H9 (cell line): ENCODE results near the gene GSTO1. TPM values are rescaled to one million over a fixed set of nuclear protein-coding genes. Genes with fewer than 3 reads are reported as not detected.

Source experiments
- DNase-seq: peaks from one replicate; pipeline ENCODE4 v3.0.0-alpha.2; 2017
- H2AFZ ChIP-seq: one replicate; pipeline ENCODE4 v1.6.1; 2013; ENCODE audit warnings: mild to moderate bottlenecking, low read length, control low read depth, moderate library complexity
- H2AK5ac ChIP-seq: 2 replicates; pipeline ENCODE4 v1.6.1; 2013; ENCODE audit warnings: low read length, control low read depth, mixed read lengths; ENCODE audit not compliant: insufficient read length
- H2BK120ac ChIP-seq: one replicate; pipeline ENCODE4 v1.6.1; 2013; ENCODE audit warnings: low read depth, mild to moderate bottlenecking, low read length, control low read depth, inconsistent platforms; ENCODE audit not compliant: poor library complexity, severe bottlenecking
- H2BK12ac ChIP-seq: 2 replicates; pipeline ENCODE4 v1.6.1; 2013; ENCODE audit warnings: low read length, control low read depth, mixed read lengths, low read depth; ENCODE audit not compliant: insufficient read length
- H2BK15ac ChIP-seq: 2 replicates; pipeline ENCODE4 v1.6.1; 2013; ENCODE audit warnings: low read depth, low read length, control low read depth
- H2BK20ac ChIP-seq: one replicate; pipeline ENCODE4 v1.6.1; 2013; ENCODE audit warnings: low read depth, mild to moderate bottlenecking, low read length, control low read depth, inconsistent platforms; ENCODE audit not compliant: poor library complexity, severe bottlenecking
- H2BK5ac ChIP-seq: 2 replicates; pipeline ENCODE4 v1.6.1; 2013; ENCODE audit warnings: low read length, control low read depth, mixed read lengths; ENCODE audit not compliant: insufficient read length
- H3K14ac ChIP-seq: 2 replicates; pipeline ENCODE4 v1.6.1; 2013; ENCODE audit warnings: low read length, control low read depth; ENCODE audit not compliant: insufficient read depth
- H3K18ac ChIP-seq: 2 replicates; pipeline ENCODE4 v1.6.1; 2013; ENCODE audit warnings: low read depth, mild to moderate bottlenecking, mixed read lengths, low read length, control low read depth; ENCODE audit not compliant: insufficient read length
- H3K23ac ChIP-seq: 2 replicates; pipeline ENCODE4 v1.6.1; 2013; ENCODE audit warnings: low read length, control low read depth, mixed read lengths, low read depth; ENCODE audit not compliant: insufficient read length
- H3K23me2 ChIP-seq: 2 replicates; pipeline ENCODE4 v1.6.1; 2013; ENCODE audit warnings: low read depth, mild to moderate bottlenecking, mixed read lengths, low read length, control low read depth; ENCODE audit not compliant: insufficient read length, poor library complexity, severe bottlenecking
- H3K27ac ChIP-seq: 2 replicates; pipeline ENCODE4 v1.5.1; 2013; ENCODE audit warnings: low read length, control low read depth, mixed read lengths, low read depth; ENCODE audit not compliant: insufficient read length
- H3K27me3 ChIP-seq: 2 replicates; pipeline ENCODE4 v1.6.1; 2013; ENCODE audit warnings: low read length, control low read depth, inconsistent platforms; ENCODE audit not compliant: insufficient read depth
- H3K4ac ChIP-seq: 2 replicates; pipeline ENCODE4 v1.6.1; 2013; ENCODE audit warnings: low read depth, mild to moderate bottlenecking, control low read depth, inconsistent platforms, low read length, moderate library complexity
- H3K4me1 ChIP-seq: 2 replicates; pipeline ENCODE4 v1.6.1; 2013; ENCODE audit warnings: low read length, control low read depth, inconsistent platforms; ENCODE audit not compliant: insufficient read depth
- H3K4me2 ChIP-seq: 2 replicates; pipeline ENCODE4 v1.6.1; 2013; ENCODE audit warnings: low read length, control low read depth, mixed read lengths; ENCODE audit not compliant: insufficient read length, insufficient read depth
- H3K56ac ChIP-seq: 2 replicates; pipeline ENCODE4 v1.6.1; 2013; ENCODE audit warnings: low read depth, mild to moderate bottlenecking, mixed read lengths, low read length, control low read depth; ENCODE audit not compliant: insufficient read length
- H3K79me1 ChIP-seq: 2 replicates; pipeline ENCODE4 v1.6.1; 2013; ENCODE audit warnings: low read depth, mild to moderate bottlenecking, moderate library complexity, low read length, control low read depth, inconsistent platforms; ENCODE audit not compliant: insufficient read depth, poor library complexity, severe bottlenecking
- H3K79me2 ChIP-seq: 2 replicates; pipeline ENCODE4 v1.6.1; 2013; ENCODE audit warnings: low read length, control low read depth, inconsistent platforms; ENCODE audit not compliant: insufficient read depth
- H3K9ac ChIP-seq: 2 replicates; pipeline ENCODE4 v1.6.1; 2013; ENCODE audit warnings: low read length, control low read depth, mixed read lengths; ENCODE audit not compliant: insufficient read length; ENCODE audit errors: extremely low read depth
- H3K9me3 ChIP-seq: one replicate; pipeline ENCODE4 v1.6.1; 2013; ENCODE audit warnings: low read depth, low read length, inconsistent platforms; ENCODE audit not compliant: control insufficient read depth
- H3T11ph ChIP-seq: one replicate; pipeline ENCODE4 v1.6.1; 2013; ENCODE audit warnings: mild to moderate bottlenecking, low read length, control low read depth, inconsistent platforms
- H4K20me1 ChIP-seq: one replicate; pipeline ENCODE4 v1.6.1; 2013; ENCODE audit not compliant: control insufficient read depth, insufficient read length, insufficient read depth
- H4K5ac ChIP-seq: 2 replicates; pipeline ENCODE4 v1.6.1; 2013; ENCODE audit warnings: low read depth, mild to moderate bottlenecking, mixed read lengths, low read length, control low read depth; ENCODE audit not compliant: insufficient read length
- H4K8ac ChIP-seq: replicated peaks from 2 replicates; pipeline ENCODE4 v1.6.1; 2013; ENCODE audit warnings: low read length, control low read depth, mixed read lengths, low read depth; ENCODE audit not compliant: insufficient read length
- H4K91ac ChIP-seq: 2 replicates; pipeline ENCODE4 v1.6.1; 2013; ENCODE audit warnings: low read depth, mild to moderate bottlenecking, moderate library complexity, mixed read lengths, low read length, control low read depth; ENCODE audit not compliant: insufficient read length
- H3K27ac Mint-ChIP-seq, 3 experiments: 2 replicates in 2 of 3; 3 replicates in 1 of 3; pipeline ENCODE4 v1.8.0; 2020 to 2021; ENCODE audit warnings: mixed read lengths in 3 of 3, mild to moderate bottlenecking in 1 of 3, moderate library complexity in 1 of 3
- H3K27me3 Mint-ChIP-seq: 2 replicates; pipeline ENCODE4 v1.8.0; 2021; ENCODE audit warnings: low read depth, mild to moderate bottlenecking, moderate library complexity, mixed read lengths
- H3K36me3 Mint-ChIP-seq, 3 experiments: 2 replicates in 2 of 3; 3 replicates in 1 of 3; pipeline ENCODE4 v1.8.0; 2020 to 2021; ENCODE audit warnings: low read depth in 3 of 3, mixed read lengths in 3 of 3; ENCODE audit not compliant: insufficient read depth in 1 of 3
- H3K4me1 Mint-ChIP-seq, 2 experiments: 2 replicates each; pipeline ENCODE4 v1.8.0; 2020; ENCODE audit warnings: mixed read lengths in 2 of 2
- H3K4me3 Mint-ChIP-seq, 2 experiments: 2 replicates in 1 of 2; 3 replicates in 1 of 2; pipeline ENCODE4 v1.8.0; 2020 to 2021; ENCODE audit warnings: mild to moderate bottlenecking in 2 of 2, mixed read lengths in 2 of 2, moderate library complexity in 1 of 2
- H3K9me3 Mint-ChIP-seq, 2 experiments: 2 replicates in 1 of 2; 3 replicates in 1 of 2; pipeline ENCODE4 v1.8.0; 2020; ENCODE audit warnings: mild to moderate bottlenecking in 2 of 2, mixed read lengths in 2 of 2, moderate library complexity in 1 of 2
- WGBS: extraction: QIAGEN DNeasy Blood & Tissue Kit; methylation state at CpG from one replicate; pipeline ENCODE4 v1.1.7; 2013; ENCODE audit warnings: missing lambda C conversion rate, low lambda C conversion rate, mixed read lengths; ENCODE audit not compliant: insufficient read length; ENCODE audit errors: extremely low coverage; 5-methylcytosine and 5-hydroxymethylcytosine counted together
- total RNA-seq: library from RNA; stranded (reverse); gene quantifications from 2 replicates; pipeline ENCODE4 v1.2.1, GENCODE V29; 2021
- TF ChIP-seq, protein P1 (sequence below): fragments of 200-600 bp; sonication (generic); conservative IDR thresholded peaks from 3 replicates; pipeline ENCODE4 v1.8.0; 2021; ENCODE audit warnings: antibody characterized with exemption, mild to moderate bottlenecking

GSTO1 gene
- total RNA-seq, 1 experiment from 2014 or later, result 114 TPM

DNA sequence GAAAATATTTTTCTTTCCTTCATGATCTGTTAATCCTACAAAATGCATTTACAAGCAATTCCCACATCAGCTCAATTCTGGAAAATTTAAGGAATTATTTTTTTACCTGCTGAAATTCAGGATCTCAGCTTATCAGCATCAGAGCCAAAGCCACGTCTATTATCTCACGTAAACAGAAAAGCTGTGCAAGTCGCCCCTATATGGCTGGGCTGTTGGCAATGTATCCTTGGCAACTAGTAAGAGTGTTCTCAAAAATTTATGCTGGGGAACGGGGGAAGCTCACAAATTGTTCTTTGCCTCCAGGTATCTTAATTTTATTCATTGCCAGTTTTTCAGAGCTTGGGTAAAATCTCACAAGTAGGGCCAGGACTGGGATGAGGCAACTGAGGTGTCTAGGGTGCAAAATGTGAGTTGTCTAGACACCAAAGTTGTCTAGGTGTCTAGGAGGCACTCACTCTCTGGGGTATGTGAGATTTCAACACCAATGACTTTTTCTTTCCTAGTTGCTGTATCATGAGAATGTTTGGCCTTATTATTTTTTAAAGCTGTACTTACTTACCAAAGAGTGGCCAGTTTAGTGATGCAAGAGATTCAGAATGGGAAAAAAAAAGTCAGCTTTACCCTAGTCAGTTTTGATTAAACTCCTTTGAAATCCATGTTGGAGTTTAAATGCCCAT lies 19.3 kb downstream of the GSTO1 start:
- Histone ChIP-seq H3K23ac (no peak overlapping the region), H3K79me1 (no peaks in the 10 kb centered on the region), H3K79me2 (no peaks in the 10 kb centered on the region), H2AK5ac (no peak overlapping the region), H3K27ac (no peak overlapping the region), H3K9ac (no peak overlapping the region), H3K56ac (no peak overlapping the region), H2BK12ac (no peak overlapping the region), H2BK20ac (no peak overlapping the region), H2BK120ac (no peak overlapping the region), H2AFZ (no peak overlapping the region), H4K91ac (no peak overlapping the region), H2BK5ac (no peak overlapping the region), H2BK15ac (no peak overlapping the region), H3K23me2 (peaks cover 7% of the 10 kb centered on the region), H3K27me3 (no peaks in the 10 kb centered on the region), H3K18ac (no peak overlapping the region), H4K5ac (no peak overlapping the region), H3K4me2 (peak overlapping the region; percentile 35), H3K14ac (no peak overlapping the region), H4K20me1 (no peaks in the 10 kb centered on the region), H3T11ph (no peak overlapping the region), H3K4me1 (no peaks in the 10 kb centered on the region), H3K4ac (no peak overlapping the region), H4K8ac (no peak overlapping the region), H3K9me3 (no peaks in the 10 kb centered on the region)
- H3K27me3 Mint-ChIP-seq, result peaks cover 7% of the 10 kb centered on the region
- H3K9me3 Mint-ChIP-seq, result no peaks in the 10 kb centered on the region
- H3K4me3 Mint-ChIP-seq, result no peak overlapping the region
- DNase-seq, result no peak
- no peaks in the 10 kb centered on the region; a peak in 2 of 7 replicates for H3K36me3 Mint-ChIP-seq
- TF ChIP-seq, protein P1, sequence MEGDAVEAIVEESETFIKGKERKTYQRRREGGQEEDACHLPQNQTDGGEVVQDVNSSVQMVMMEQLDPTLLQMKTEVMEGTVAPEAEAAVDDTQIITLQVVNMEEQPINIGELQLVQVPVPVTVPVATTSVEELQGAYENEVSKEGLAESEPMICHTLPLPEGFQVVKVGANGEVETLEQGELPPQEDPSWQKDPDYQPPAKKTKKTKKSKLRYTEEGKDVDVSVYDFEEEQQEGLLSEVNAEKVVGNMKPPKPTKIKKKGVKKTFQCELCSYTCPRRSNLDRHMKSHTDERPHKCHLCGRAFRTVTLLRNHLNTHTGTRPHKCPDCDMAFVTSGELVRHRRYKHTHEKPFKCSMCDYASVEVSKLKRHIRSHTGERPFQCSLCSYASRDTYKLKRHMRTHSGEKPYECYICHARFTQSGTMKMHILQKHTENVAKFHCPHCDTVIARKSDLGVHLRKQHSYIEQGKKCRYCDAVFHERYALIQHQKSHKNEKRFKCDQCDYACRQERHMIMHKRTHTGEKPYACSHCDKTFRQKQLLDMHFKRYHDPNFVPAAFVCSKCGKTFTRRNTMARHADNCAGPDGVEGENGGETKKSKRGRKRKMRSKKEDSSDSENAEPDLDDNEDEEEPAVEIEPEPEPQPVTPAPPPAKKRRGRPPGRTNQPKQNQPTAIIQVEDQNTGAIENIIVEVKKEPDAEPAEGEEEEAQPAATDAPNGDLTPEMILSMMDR, result no peak
- H3K27ac Mint-ChIP-seq, result no peak overlapping the region
- H3K4me1 Mint-ChIP-seq, result peaks cover 8 to 10% of the 10 kb centered on the region in 2 experiments; a peak in 3 of 4 replicates
- WGBS, result no CpG with 5 or more reads among the region's 4 CpGs
